HCT116 (cell line): ENCODE data around the gene FGFBP1.

Experiments
- EZH2phosphoT487 ChIP-seq: fragments of 200-600 bp; IDR thresholded peaks from 2 replicates; pipeline ENCODE4 v1.6.1; 2018; ENCODE audit warnings: antibody characterized with exemption, borderline replicate concordance
- SP1 ChIP-seq: IDR thresholded peaks from 2 replicates; pipeline ENCODE4 v1.6.1; 2012; ENCODE audit warnings: low read depth
- SRF ChIP-seq: IDR thresholded peaks from 2 replicates; pipeline ENCODE4 v1.6.1; 2012; ENCODE audit warnings: low read depth
- ZFX ChIP-seq: fragments of 450-650 bp; IDR thresholded peaks from 2 replicates; pipeline ENCODE4 v1.6.1; 2017
- ZNF274 ChIP-seq: fragments of 200-500 bp; sonication (Bioruptor generic); IDR thresholded peaks from 2 replicates; pipeline ENCODE4 v1.6.1; 2014; ENCODE audit warnings: mild to moderate bottlenecking, low read depth, low read length, inconsistent platforms
- TF ChIP-seq, protein P1 (sequence below), 3 experiments: fragments of 200-600 bp in 1 of 3; sonication (generic) in 1 of 3; IDR thresholded peaks in 2 of 3; conservative IDR thresholded peaks in 1 of 3; 2 replicates each; pipeline ENCODE4 v1.5.1; 2012 to 2017; ENCODE audit warnings: low read depth in 2 of 3, low read length in 2 of 3, antibody characterized with exemption in 1 of 3, borderline replicate concordance in 1 of 3, control low read depth in 1 of 3, mild to moderate bottlenecking in 1 of 3, mixed read lengths in 1 of 3, mixed run types in 1 of 3, moderate library complexity in 1 of 3; ENCODE audit not compliant: insufficient read depth in 1 of 3
- TF ChIP-seq, protein P2 (sequence below): IDR thresholded peaks from 2 replicates; pipeline ENCODE4 v1.6.1; 2012

DNA sequence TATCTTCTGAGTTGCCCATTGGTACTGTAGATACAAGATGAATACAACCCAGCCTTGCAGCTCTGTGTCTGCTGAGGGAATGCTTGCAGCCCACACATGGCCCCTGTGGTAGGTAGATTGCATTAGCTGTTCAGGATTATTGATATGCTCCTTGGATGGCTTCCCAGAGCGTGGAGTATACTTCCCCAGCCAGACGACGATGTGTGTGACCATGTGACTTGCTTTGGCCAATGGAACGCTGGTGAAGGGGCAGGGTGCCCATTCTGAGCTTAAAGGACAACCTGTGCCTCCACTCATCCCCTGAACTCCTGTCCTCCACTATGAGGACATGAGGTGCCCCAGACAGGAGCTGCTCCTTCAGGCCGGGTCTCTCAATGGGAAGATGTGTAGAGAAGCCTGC lies 48.4 kb upstream of the FGFBP1 start:
- TF ChIP-seq, protein P1, sequence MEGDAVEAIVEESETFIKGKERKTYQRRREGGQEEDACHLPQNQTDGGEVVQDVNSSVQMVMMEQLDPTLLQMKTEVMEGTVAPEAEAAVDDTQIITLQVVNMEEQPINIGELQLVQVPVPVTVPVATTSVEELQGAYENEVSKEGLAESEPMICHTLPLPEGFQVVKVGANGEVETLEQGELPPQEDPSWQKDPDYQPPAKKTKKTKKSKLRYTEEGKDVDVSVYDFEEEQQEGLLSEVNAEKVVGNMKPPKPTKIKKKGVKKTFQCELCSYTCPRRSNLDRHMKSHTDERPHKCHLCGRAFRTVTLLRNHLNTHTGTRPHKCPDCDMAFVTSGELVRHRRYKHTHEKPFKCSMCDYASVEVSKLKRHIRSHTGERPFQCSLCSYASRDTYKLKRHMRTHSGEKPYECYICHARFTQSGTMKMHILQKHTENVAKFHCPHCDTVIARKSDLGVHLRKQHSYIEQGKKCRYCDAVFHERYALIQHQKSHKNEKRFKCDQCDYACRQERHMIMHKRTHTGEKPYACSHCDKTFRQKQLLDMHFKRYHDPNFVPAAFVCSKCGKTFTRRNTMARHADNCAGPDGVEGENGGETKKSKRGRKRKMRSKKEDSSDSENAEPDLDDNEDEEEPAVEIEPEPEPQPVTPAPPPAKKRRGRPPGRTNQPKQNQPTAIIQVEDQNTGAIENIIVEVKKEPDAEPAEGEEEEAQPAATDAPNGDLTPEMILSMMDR (IDR thresholded peaks at IDR 0.05 in 2 of 3, conservative IDR thresholded peaks at IDR 0.05 in 1 of 3; ENCODE audit: borderline replicate concordance in 1 of 3, insufficient read depth in 1 of 3, low read depth in 2 of 3, low read length in 2 of 3), result no peak
- TF ChIP-seq ZFX (no peak), SP1 (no peak), EZH2phosphoT487 (no peak), SRF (no peak), ZNF274 (no peak)
- TF ChIP-seq, protein P2, sequence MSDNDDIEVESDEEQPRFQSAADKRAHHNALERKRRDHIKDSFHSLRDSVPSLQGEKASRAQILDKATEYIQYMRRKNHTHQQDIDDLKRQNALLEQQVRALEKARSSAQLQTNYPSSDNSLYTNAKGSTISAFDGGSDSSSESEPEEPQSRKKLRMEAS, result no peak
